ENCODE measurements around the gene P4HA3. TPM values are rescaled to one million over a fixed set of nuclear protein-coding genes. Genes with fewer than 3 reads are reported as not detected.

P4HA3 gene
- total RNA-seq, 1 donor from 2014 or later: 6.4 TPM

- no peak for DNase-seq (ENCODE audit: extremely low spot score, unreplicated experiment)
- H3K4me3 Mint-ChIP-seq (ENCODE audit: unreplicated experiment): no peak overlapping the region
- H3K36me3 Mint-ChIP-seq (ENCODE audit: unreplicated experiment): peaks cover 16% of the 10 kb centered on the region
- no peaks in the 10 kb centered on the region for H3K4me1 Mint-ChIP-seq (ENCODE audit: unreplicated experiment)
- peaks cover 8% of the 10 kb centered on the region for H3K9me3 Mint-ChIP-seq (ENCODE audit: unreplicated experiment)
- no peaks in the 10 kb centered on the region for H3K27me3 Mint-ChIP-seq (ENCODE audit: unreplicated experiment)
- TF ChIP-seq, protein P1, sequence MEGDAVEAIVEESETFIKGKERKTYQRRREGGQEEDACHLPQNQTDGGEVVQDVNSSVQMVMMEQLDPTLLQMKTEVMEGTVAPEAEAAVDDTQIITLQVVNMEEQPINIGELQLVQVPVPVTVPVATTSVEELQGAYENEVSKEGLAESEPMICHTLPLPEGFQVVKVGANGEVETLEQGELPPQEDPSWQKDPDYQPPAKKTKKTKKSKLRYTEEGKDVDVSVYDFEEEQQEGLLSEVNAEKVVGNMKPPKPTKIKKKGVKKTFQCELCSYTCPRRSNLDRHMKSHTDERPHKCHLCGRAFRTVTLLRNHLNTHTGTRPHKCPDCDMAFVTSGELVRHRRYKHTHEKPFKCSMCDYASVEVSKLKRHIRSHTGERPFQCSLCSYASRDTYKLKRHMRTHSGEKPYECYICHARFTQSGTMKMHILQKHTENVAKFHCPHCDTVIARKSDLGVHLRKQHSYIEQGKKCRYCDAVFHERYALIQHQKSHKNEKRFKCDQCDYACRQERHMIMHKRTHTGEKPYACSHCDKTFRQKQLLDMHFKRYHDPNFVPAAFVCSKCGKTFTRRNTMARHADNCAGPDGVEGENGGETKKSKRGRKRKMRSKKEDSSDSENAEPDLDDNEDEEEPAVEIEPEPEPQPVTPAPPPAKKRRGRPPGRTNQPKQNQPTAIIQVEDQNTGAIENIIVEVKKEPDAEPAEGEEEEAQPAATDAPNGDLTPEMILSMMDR (IDR thresholded peaks at IDR 0.05): no peak
- no peak overlapping the region for H3K27ac Mint-ChIP-seq (ENCODE audit: unreplicated experiment)
These were observed 89.6 kb downstream of the P4HA3 start for GRCh38 chr11:74221816-74222215.

- peaks cover 23% of the 10 kb centered on the region for H3K36me3 Mint-ChIP-seq (ENCODE audit: unreplicated experiment)
- no peaks in the 10 kb centered on the region for H3K4me1 Mint-ChIP-seq (ENCODE audit: unreplicated experiment)
- DNase-seq (ENCODE audit: extremely low spot score, unreplicated experiment): no peak
- no peak overlapping the region for H3K27ac Mint-ChIP-seq (ENCODE audit: unreplicated experiment)
- TF ChIP-seq, protein P1 (IDR thresholded peaks at IDR 0.05): no peak
- no peak overlapping the region for H3K4me3 Mint-ChIP-seq (ENCODE audit: unreplicated experiment)
- H3K9me3 Mint-ChIP-seq (ENCODE audit: unreplicated experiment): peaks cover 12% of the 10 kb centered on the region
- no peaks in the 10 kb centered on the region for H3K27me3 Mint-ChIP-seq (ENCODE audit: unreplicated experiment)
These were observed 91.1 kb downstream of the P4HA3 start for GRCh38 chr11:74220376-74220775.

Other genes starting within 250 kb of the P4HA3 start
- gene C2CD3, start 140.6 kb downstream of the P4HA3 start, total RNA-seq: 25.2 and 26.9 TPM in 2 replicates
- gene PPME1, start 140.4 kb downstream of the P4HA3 start, total RNA-seq: 33.4 and 40.4 TPM in 2 replicates
- gene PGM2L1, start 86.8 kb upstream of the P4HA3 start, total RNA-seq: 19.8 and 22.1 TPM in 2 replicates
- gene KCNE3, start 155.9 kb upstream of the P4HA3 start, total RNA-seq: not detected in 2 replicates
- gene LIPT2, start 182.1 kb upstream of the P4HA3 start, total RNA-seq: 1.6 and 3.5 TPM in 2 replicates